GM18526 (cell line): ENCODE data around the gene HARBI1.

ENCODE experiments used
- POLR2A ChIP-seq: IDR thresholded peaks from 3 replicates; pipeline ENCODE4 v1.6.1; 2011; ENCODE audit not compliant: insufficient read length; ENCODE audit errors: extremely low read depth

The HARBI1 gene

DNA sequence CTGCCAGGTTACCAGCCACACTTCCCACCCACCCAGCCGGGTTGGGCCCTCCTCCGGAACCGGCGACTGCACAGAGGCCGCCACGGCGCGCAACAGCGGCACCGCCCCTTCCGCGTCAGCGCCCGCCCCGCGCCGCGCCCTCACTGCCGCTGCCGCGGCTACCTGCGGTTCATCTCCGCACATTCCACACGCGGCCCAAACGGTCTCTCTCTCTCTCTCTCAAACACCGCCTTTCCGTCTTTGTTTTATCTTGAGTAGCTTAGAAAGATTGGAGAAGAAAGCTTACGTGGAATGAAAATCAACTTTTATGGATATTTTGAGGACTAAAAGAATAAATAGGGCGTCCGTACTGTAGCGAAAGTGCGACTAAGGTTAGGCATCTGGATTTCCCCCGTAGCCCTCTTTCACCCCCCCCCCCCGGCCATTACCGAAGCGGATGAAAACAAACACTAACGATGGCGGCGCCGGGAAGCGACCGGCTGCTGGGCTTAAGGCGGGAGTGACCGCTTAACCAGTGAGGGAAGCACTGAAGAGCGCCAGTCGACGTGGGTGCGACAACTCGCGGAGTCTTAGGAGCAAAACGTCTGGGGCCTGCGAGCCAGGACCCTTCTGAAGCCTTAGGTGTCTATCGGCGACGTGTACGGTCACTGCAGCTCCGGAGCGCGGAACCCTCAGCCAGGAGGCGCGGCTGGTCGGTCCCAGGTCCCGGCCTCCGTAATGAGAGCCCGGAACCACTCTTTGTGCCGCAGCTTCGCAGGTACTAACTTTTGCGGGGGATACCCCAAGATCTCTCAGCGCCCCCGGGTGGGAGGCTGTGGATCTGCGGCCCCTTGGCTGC lies at the start of gene HARBI1, which contains the start of gene ATG13:
TSS of gene HARBI1 (minus strand) at position 94 of the 838 bp plus-strand sequence. CDS start 990 bp downstream, outside the sequence.
TSS of gene ATG13 (plus strand) at position 420 of the 838 bp plus-strand sequence. CDS start 26,739 bp downstream, outside the sequence.
- peak; percentile 33 for TF ChIP-seq POLR2A

GRCh38 chr11:46666516-46666915 lies 49.5 kb upstream of the HARBI1 start:
- no peak for TF ChIP-seq POLR2A

DNA sequence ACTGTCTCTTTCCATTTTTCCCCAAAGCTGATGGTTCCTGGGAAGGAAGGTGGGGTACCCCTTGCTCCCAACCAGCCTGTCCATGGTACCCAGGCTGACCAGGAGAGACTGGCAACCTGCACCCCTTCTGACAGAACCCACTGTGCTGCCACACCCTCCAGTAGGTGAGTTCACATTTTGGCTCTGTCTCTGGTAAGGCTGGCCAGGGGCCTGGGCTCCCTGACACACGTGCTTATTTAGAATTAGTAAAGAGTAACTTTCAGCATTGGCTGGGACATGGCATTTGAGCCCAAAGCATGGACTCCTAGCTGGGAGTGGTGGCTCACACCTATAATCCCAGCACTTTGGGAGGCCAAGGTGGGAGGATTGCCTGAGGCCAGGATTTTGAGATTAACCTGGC lies 48.3 kb upstream of the HARBI1 start:
- no peak for TF ChIP-seq POLR2A

- no peak for TF ChIP-seq POLR2A
Measured at GRCh38 chr11:46664612-46665011, 47.6 kb upstream of the HARBI1 start.

DNA sequence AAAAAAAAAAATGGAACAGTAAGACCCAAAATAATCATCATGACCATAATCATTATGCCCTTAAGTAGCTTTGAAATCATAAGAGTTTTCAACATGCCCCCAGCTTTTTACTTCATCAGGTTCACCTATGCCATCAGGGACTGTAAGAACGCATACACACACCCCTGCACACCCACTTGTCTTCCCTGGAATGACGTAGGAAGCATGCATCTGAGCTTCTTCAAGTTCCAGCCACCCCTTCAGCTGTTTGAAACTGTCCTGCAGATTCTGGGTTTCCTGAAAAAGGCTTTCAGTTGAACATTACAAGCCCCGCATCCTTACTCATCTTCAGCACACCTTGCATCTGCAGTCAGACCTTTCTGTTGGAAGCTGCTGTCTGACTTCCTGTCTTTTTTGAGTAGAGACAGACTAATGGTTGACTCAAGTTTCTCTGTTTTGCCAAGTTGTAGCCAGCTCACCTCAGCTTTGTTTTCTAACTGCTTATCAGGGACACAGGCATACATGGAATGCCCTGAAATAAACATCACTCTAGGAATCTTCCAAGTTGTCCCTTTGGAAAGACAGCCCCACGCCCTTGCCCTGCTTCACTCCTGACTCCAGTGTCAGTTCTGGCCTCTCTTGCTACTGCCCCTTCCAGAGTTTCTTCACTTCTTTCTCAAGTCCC lies 46.4 kb upstream of the HARBI1 start:
- TF ChIP-seq POLR2A, result no peak

DNA sequence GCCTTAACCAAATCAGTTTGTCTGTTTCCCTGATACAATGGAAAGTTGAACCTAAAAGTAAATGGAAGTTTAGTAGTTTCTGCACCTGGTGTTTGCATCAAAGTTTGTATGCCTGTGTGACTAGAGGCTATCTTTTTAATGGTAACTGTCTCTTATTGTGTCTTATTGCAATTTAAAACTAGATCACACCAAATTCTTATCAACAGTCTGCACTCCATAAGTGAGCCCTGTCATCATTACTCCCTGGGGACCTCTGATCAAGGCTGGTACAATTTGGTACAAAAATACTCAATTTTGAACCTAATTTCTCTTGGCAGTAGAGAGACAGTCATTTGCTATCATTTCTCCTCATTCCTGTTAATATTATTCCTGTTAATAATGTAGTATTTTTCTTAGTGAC lies 45.3 kb upstream of the HARBI1 start:
- no peak for TF ChIP-seq POLR2A

DNA sequence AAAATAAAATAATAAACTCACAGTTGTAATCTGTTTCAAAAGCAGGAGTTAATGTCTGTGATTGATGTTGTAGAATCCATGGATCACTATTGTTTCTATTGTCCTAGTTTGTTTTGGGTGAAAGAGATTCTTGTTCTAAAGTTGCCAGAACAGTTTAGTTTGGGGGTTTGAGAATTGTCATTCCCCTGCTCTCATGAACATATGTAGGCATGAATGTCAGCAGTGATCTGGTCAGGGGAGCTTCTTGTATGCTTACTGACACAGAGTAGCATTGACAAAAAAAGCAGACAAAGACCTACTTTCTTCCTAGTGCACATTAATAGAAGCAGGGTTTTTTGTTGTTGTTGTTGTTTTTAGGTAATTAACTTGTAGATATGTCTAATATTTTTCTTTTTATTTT lies 44.8 kb upstream of the HARBI1 start:
- no peak for TF ChIP-seq POLR2A

DNA sequence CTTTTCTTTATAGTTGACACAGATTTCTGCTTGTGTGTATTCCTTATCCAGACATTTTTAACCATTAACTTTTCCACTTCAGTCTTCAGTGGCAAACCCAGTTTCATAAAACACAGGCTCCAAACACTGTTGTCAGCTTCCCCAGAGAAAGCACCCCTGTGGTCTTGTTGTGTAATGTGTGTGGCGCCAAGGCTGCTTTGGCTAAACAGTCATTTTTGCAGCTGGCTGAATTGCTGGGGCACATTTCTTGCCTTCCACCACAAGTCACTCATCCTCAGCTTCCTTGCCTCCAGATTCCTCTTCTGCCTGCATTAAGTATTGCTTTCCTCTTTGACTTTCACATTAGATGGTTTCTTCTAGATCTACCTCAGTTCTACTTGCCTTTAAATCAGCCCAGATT lies 42.9 kb upstream of the HARBI1 start:
- TF ChIP-seq POLR2A, result no peak

GRCh38 chr11:46658259-46658658 lies 41.2 kb upstream of the HARBI1 start:
- TF ChIP-seq POLR2A, result no peak

GRCh38 chr11:46657186-46657585 lies 40.2 kb upstream of the HARBI1 start:
- TF ChIP-seq POLR2A, result no peak

GRCh38 chr11:46655631-46656030 lies 38.6 kb upstream of the HARBI1 start:
- no peak for TF ChIP-seq POLR2A

DNA sequence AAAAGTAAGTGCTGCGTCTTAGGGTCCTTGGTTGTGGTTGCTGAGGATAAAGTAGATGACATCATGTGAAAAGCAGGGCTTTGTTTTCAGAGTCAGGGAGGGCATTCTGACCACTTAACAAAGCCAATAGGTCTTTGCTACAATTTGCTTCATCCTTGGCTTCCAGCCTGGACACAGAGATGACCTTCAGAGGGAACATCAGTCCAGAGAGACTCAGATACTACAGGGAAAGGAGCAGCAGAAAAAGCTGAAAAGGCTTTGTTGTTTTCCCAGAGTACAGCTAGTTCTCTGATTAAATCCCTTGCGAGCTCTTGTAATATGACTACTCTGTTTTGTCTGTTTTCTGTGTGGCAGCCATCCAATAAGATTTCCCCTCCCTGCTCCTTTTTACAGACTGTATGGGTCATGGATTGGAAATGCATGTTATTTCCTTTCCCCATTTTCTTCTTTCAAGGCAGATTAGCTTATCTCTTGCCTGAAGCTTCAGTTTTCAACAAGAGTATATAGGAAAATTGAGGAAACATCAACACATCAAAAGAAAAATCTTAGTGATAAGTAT lies 32.2 kb upstream of the HARBI1 start:
- no peak for TF ChIP-seq POLR2A

- TF ChIP-seq POLR2A, result no peak
Measured at GRCh38 chr11:46643986-46644385, 27.0 kb upstream of the HARBI1 start.

DNA sequence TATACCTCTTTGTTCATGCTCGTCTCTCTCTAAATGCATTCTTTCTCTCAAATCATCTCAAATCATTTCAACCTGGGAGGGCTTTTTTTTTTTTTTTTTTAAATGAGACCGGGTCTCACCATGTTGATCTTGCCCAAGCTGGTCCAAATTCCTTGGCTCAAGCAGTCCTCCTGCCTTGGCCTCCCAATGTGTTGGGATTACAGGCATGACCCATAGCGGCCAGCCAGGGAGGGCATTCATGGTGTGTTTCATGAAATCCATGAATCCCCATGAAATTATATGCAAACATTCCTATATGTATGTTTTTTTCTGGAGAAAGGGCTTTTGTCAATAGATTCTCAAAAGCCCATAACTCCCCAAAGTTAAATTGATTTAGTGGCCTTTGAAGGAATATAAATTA lies 26.5 kb upstream of the HARBI1 start:
- TF ChIP-seq POLR2A, result no peak

DNA sequence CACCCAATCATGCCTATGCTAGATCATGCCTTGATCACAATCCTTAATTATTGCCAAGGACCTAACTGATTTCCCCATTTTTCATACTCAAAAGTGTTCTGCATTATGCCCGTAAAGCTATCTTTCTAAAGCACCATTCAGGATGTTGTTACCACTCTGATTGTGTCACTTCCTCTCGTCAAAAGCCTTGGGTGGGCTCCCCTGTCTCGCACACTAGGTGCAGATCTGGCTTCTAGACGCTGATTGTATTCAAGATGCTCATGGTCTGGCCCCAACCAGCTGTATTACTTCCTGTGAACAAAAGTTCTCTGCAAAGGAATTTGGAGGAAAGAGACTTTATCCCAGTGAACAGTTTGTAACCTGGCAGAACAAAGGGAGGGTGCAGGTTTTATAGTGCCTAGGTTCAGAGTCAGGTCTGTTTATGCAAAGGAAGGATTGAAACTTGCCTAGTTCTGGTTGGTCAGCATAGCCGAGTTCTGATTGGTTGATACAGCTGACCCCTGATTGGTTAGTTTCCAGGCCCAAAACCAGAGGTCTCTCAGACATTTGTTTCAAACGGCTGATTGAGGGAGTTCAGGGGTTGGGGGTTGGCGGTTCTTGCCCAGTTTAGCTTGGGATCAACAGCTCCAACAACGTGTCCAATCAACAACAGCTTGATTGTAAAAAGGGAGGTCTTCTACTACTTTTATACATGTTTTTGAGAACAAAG lies 25.8 kb upstream of the HARBI1 start:
- TF ChIP-seq POLR2A, result no peak
